Breast epithelium (tissue), 4 donors: Measurements from ENCODE around the gene CNGB1. TPM values are rescaled to one million over a fixed set of nuclear protein-coding genes. Genes with fewer than 3 reads are reported as not detected.

Source experiments
- DNase-seq, 2 donors: peaks; one replicate each; pipeline ENCODE4 v3.0.0-alpha.2; 2019; ENCODE audit warnings: low spot score in 2 of 2
- H3K27ac ChIP-seq, 2 donors: fragments of 200-600 bp; sonication (generic) in 1 of 2; one replicate each; pipeline ENCODE4 v1.5.1; 2016 to 2019; ENCODE audit warnings: mild to moderate bottlenecking in 1 of 2
- H3K27me3 ChIP-seq, 2 donors: fragments of 200-600 bp; sonication (generic) in 1 of 2; one replicate each; pipeline versions ENCODE4 v1.5.1 to v1.6.0; 2017 to 2019; ENCODE audit warnings: control low read depth in 1 of 2, mild to moderate bottlenecking in 1 of 2
- H3K36me3 ChIP-seq: fragments of 200-600 bp; one replicate; pipeline ENCODE4 v1.5.1; 2019
- H3K4me1 ChIP-seq, 2 donors: fragments of 200-600 bp; sonication (generic); one replicate each; pipeline ENCODE4 v1.5.1; 2016 to 2019; ENCODE audit warnings: control low read depth in 1 of 2
- H3K4me3 ChIP-seq, 3 donors: fragments of 200-600 bp; sonication (generic); 1 replicate in 2 of 3; 2 replicates in 1 of 3; pipeline ENCODE4 v1.5.1; 2016 to 2019; ENCODE audit warnings: mild to moderate bottlenecking in 3 of 3, moderate library complexity in 2 of 3
- H3K9me3 ChIP-seq, 2 donors: fragments of 200-600 bp; sonication (generic) in 1 of 2; one replicate each; pipeline ENCODE4 v1.5.1; 2016 to 2019; ENCODE audit warnings: control low read depth in 1 of 2
- POLR2A ChIP-seq: fragments of 450-650 bp; IDR thresholded peaks from one replicate; pipeline ENCODE4 v1.6.1; 2016; ENCODE audit warnings: antibody characterized with exemption, mild to moderate bottlenecking, moderate library complexity
- POLR2AphosphoS5 ChIP-seq, 3 donors: sonication (generic); formaldehyde crosslinking; IDR thresholded peaks; one replicate each; pipeline ENCODE4 v1.6.1; 2017; ENCODE audit warnings: antibody characterized with exemption in 3 of 3
- intact Hi-C: fragments of 100-400 bp; cut with DNase I; formaldehyde crosslinking; loops from one replicate; pipeline ENCODE4 v1.15.1; 2023; ENCODE audit warnings: low total_unique reads
- total RNA-seq, 3 donors: library from RNA; depleted of rRNA; stranded (reverse); fragments of >200 nt; gene quantifications; one replicate each; pipeline ENCODE4 v1.1.0, GENCODE V29; 2016
- TF ChIP-seq, protein P1 (sequence below), 3 donors: fragments of 450-650 bp; IDR thresholded peaks; one replicate each; pipeline ENCODE4 v1.5.1; 2016 to 2017; ENCODE audit warnings: antibody characterized with exemption in 3 of 3, mild to moderate bottlenecking in 3 of 3, moderate library complexity in 3 of 3

Gene CNGB1
- total RNA-seq, 3 donors from 2014 or later: not detected

DNA sequence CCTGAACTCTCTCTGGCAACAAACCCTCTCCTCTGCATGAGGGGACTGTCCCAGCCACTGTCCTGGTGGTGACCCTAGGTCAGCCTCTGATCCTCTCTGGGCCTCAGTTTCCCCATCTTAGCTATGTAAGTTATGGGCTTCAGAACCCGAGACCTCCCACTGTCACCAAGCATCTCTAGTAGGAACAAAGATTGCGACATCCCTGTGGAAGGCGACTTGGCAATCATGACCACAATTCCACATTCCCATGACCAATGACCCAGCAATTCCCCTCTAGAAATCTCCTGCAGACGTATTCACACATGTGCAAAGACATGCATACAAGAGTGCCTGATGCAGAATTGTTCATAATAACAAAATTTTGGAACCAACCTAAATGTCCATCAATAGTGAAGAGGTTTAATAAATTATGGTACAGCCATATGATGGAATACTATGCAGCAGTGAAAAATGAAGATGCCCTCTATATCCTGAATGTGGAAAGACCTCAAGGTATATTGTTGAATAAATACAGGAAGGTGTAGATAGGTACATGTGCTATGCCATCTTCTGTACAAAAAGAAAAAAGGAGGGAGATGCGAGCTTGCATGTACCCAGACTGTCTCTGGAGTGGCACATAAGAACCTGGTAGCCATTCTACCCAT lies 21.2 kb downstream of the CNGB1 start:
- TF ChIP-seq POLR2AphosphoS5 (IDR thresholded peaks at IDR 0.05): no peak
- TF ChIP-seq, protein P1, sequence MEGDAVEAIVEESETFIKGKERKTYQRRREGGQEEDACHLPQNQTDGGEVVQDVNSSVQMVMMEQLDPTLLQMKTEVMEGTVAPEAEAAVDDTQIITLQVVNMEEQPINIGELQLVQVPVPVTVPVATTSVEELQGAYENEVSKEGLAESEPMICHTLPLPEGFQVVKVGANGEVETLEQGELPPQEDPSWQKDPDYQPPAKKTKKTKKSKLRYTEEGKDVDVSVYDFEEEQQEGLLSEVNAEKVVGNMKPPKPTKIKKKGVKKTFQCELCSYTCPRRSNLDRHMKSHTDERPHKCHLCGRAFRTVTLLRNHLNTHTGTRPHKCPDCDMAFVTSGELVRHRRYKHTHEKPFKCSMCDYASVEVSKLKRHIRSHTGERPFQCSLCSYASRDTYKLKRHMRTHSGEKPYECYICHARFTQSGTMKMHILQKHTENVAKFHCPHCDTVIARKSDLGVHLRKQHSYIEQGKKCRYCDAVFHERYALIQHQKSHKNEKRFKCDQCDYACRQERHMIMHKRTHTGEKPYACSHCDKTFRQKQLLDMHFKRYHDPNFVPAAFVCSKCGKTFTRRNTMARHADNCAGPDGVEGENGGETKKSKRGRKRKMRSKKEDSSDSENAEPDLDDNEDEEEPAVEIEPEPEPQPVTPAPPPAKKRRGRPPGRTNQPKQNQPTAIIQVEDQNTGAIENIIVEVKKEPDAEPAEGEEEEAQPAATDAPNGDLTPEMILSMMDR (IDR thresholded peaks at IDR 0.05): no peak
- no peak for TF ChIP-seq POLR2A
- no peaks in the 10 kb centered on the region for H3K36me3 ChIP-seq
- intact Hi-C loops: no loop called here
- no peaks in the 10 kb centered on the region for H3K27me3 ChIP-seq
- no peak overlapping the region for H3K27ac ChIP-seq
- no peak overlapping the region for H3K4me3 ChIP-seq
- no peaks in the 10 kb centered on the region for H3K9me3 ChIP-seq
- no peak for DNase-seq
- H3K4me1 ChIP-seq: no peaks in the 10 kb centered on the region

DNA sequence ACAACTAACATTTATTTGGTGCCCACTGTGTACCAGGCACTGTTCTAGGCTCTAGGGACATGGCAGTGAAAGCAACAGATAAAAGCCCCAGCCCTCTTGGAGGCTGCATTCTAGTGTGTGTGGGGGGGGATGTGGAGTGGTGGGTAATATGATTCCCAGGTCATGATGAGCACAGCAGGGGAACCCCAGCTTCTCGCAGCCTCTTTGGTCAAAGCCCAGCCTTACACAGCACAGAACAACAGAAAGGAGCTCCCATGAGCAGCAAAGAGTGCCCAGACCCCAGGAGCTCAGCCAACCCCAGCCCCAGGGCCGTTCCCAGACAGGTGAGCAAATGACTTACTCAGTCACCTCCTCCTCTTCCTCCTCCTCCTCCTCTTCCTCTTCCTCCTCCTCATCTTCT lies 21.9 kb downstream of the CNGB1 start:
- H3K27ac ChIP-seq: no peak overlapping the region
- no peaks in the 10 kb centered on the region for H3K36me3 ChIP-seq
- intact Hi-C loops: no loop called here
- DNase-seq: no peak
- TF ChIP-seq, protein P1 (IDR thresholded peaks at IDR 0.05): no peak
- TF ChIP-seq POLR2A (no peak), POLR2AphosphoS5 (IDR thresholded peaks at IDR 0.05) (no peak)
- no peaks in the 10 kb centered on the region for H3K27me3 ChIP-seq
- no peaks in the 10 kb centered on the region for H3K4me1 ChIP-seq
- H3K9me3 ChIP-seq: no peaks in the 10 kb centered on the region
- no peak overlapping the region for H3K4me3 ChIP-seq

DNA sequence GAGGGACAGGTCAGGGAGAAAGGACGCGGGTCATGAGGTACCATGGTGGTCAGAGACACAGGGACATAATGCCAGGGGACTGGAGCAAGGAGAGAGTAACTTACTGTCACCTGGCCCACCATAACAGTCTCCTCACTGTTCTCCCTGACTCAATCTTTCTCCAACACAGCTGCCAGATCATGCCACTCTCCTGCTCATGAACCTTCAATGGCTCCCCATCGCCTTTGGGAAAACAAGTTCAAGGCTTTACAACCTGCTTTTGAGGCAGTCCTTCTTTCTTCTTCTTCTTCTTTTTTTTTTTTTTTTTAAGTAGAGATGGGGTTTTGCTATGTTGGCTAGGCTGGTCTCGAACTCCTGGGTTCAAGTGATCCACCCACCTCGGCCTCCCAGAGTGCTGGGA lies 22.9 kb downstream of the CNGB1 start:
- Histone ChIP-seq H3K36me3 (no peaks in the 10 kb centered on the region), H3K9me3 (no peaks in the 10 kb centered on the region), H3K4me3 (no peak overlapping the region), H3K4me1 (no peaks in the 10 kb centered on the region), H3K27ac (no peak overlapping the region), H3K27me3 (no peaks in the 10 kb centered on the region)
- intact Hi-C loops: no loop called here
- TF ChIP-seq, protein P1 (IDR thresholded peaks at IDR 0.05): no peak
- TF ChIP-seq POLR2AphosphoS5 (IDR thresholded peaks at IDR 0.05): no peak
- TF ChIP-seq POLR2A: no peak
- no peak for DNase-seq

DNA sequence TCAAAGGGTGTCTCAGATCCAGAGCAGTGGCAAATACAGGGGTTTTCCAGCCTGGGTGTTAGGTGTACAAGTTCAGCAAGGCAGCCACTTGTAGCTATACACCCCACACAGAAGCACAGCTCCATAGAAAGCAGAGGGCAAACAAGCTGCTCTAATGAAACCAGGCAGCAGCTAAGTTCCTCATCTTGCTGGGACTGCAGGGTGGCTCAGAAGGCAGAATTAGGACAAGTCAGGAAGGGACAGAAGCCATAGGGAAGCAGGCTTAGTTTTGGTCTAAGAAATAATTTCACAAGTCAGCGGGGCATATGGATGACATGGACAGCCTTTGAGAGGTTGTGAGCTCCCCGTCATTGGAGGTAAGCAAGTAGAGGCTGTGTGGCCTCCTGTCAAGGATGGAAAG lies 23.7 kb downstream of the CNGB1 start:
- no peaks in the 10 kb centered on the region for H3K9me3 ChIP-seq
- DNase-seq: no peak
- TF ChIP-seq POLR2A (no peak), POLR2AphosphoS5 (IDR thresholded peaks at IDR 0.05) (no peak)
- TF ChIP-seq, protein P1 (IDR thresholded peaks at IDR 0.05): no peak
- no peak overlapping the region for H3K4me3 ChIP-seq
- H3K27me3 ChIP-seq: no peaks in the 10 kb centered on the region
- H3K27ac ChIP-seq: no peak overlapping the region
- no peaks in the 10 kb centered on the region for H3K36me3 ChIP-seq
- H3K4me1 ChIP-seq: no peaks in the 10 kb centered on the region
- intact Hi-C loops: no loop called here

DNA sequence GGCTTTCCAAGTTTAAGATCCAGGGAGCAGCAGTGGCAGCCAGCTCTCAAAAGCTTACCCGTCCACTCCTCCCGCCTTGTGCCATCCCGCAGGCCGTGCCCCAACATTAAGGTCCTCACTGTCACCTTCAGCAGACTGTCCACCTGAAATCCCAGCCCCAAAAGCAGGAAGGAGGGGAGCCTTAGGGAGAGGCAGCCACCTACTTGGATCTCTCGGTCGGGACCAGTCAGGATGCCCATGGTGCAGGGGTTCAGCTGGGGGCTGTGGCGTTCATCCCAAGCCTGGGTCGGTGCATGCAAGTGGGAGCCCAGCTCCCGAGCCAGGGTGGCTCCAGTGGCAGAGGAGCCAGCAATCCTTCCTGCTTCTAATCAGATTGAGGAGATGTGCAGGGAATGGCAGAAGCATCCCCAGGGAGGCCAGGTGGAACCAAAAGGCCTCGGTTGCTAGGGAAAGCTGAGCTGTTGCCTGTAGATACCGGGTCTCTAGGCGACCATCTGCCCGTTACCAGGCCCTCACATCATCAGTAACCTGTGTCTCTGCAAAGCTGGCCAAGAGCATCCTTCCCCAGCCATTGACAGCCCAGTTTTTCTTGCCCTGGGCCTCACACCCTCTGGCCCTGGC lies 24.6 kb downstream of the CNGB1 start:
- Histone ChIP-seq H3K36me3 (no peaks in the 10 kb centered on the region), H3K9me3 (no peaks in the 10 kb centered on the region), H3K27me3 (no peaks in the 10 kb centered on the region), H3K4me3 (no peak overlapping the region), H3K27ac (no peak overlapping the region), H3K4me1 (no peaks in the 10 kb centered on the region)
- DNase-seq: no peak
- intact Hi-C loops: no loop called here
- TF ChIP-seq, protein P1 (IDR thresholded peaks at IDR 0.05): no peak
- TF ChIP-seq POLR2A (no peak), POLR2AphosphoS5 (IDR thresholded peaks at IDR 0.05) (no peak)
